Subcutaneous adipose tissue (tissue), 4 donors: Measurements from ENCODE around the gene HAPLN1. TPM values are rescaled to one million over a fixed set of nuclear protein-coding genes. Genes with fewer than 3 reads are reported as not detected.

Experiments
- total RNA-seq, 4 donors: library from RNA; depleted of rRNA; stranded (reverse); fragments of >200 nt; gene quantifications; one replicate each; pipeline ENCODE4 v1.1.0, GENCODE V29; 2016
- TF ChIP-seq, protein P1 (sequence below): fragments of 450-650 bp; IDR thresholded peaks from one replicate; pipeline ENCODE4 v1.5.1; 2016; ENCODE audit warnings: low read depth, mild to moderate bottlenecking, control low read depth, antibody characterized with exemption, moderate library complexity

HAPLN1 gene
- total RNA-seq, 4 donors from 2014 or later: not detected

DNA sequence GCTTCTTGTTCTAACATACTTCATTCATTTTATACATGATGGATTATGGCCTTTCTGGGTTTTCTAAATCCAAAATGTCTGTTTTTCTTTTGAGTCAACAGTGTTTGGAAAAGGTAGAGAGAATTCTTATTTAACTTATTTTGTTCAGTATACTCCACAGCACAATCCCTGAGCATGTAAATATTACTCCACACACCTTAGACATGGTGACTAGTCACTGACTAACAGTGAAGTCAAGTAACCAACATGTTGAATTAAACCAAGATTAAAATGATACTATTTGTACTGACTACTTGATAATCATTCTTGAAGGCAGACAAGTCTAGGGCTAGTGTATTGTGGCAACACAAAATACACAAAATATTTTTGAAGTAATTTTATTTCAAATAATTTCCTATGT, 55.0 kb downstream of the HAPLN1 start:
- TF ChIP-seq, protein P1, sequence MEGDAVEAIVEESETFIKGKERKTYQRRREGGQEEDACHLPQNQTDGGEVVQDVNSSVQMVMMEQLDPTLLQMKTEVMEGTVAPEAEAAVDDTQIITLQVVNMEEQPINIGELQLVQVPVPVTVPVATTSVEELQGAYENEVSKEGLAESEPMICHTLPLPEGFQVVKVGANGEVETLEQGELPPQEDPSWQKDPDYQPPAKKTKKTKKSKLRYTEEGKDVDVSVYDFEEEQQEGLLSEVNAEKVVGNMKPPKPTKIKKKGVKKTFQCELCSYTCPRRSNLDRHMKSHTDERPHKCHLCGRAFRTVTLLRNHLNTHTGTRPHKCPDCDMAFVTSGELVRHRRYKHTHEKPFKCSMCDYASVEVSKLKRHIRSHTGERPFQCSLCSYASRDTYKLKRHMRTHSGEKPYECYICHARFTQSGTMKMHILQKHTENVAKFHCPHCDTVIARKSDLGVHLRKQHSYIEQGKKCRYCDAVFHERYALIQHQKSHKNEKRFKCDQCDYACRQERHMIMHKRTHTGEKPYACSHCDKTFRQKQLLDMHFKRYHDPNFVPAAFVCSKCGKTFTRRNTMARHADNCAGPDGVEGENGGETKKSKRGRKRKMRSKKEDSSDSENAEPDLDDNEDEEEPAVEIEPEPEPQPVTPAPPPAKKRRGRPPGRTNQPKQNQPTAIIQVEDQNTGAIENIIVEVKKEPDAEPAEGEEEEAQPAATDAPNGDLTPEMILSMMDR: no peak

DNA sequence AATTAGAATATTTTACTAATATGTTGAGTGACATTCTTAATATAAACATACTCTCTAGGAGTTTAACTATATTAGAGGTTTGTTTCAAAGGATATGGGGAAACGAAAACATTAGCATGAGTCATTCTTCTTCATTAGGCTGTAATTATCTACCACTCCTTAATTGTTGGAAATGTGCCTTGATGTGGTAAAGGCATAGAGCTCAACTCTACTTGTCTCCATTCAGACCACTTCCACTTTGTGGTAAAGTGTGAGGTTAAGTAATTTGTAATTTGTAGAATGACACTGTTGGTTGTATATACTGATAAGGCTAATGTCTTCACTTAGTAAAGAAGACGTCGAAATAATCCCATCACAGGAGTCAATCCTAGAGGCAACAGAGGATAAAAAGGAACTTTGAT, 58.1 kb downstream of the HAPLN1 start:
- TF ChIP-seq, protein P1: no peak

DNA sequence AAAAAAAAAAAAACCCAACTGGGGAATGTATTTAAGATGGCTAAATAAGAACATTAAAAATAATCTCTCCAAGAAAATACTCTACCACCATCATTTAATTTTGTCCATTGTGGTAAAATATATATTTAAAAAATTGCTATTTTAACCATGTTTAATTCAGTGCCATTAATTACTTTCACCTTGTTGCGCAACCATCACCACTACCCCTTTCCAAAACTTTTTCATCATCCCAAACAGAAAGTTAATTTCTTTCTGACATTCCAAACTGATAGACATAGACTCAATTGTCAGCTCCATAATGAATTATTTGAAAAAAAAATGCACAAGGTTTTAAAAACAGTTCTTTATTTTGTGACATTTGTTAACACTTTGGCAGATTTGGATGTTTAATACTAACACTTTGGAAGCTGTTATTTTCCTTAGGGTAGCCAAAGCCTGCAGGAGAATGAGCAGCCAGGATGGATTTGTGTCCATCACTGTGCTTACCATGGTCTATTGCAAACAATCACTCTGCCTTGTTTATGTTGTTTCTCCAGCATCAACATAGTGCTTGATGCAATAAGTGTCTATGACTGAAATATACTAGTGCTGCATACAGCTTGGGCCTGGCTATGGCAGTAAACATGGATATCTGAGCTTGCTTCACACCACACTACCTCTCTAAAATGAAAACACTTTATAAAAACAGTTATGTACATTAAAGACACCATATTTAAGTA, 62.7 kb downstream of the HAPLN1 start:
- TF ChIP-seq, protein P1: no peak

DNA sequence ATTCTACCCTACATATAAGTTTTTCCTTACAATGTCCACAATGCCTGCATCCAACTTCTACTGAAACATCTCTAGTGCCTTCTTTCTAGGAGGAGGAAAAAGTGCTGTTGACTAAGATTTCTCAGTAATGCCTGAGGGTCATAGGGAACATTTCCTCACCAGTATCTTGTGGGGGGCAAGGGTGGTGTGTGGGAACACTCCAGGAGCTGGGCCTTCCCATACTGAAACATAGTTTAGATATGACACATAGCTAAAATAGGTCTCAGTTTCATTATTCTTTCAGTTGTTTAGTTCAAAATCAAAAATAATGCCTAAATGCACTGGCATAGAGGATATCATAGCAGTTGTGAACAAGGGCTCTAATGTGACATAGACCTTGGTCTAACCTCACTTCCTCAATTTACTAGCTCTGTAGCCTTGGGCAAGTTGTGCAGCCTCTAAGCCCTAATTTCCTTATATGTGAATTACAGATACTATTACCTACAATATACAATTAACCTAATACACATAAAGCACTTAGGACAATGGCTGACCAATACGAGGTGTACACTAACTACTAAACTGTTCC, 66.1 kb downstream of the HAPLN1 start:
- TF ChIP-seq, protein P1: no peak

DNA sequence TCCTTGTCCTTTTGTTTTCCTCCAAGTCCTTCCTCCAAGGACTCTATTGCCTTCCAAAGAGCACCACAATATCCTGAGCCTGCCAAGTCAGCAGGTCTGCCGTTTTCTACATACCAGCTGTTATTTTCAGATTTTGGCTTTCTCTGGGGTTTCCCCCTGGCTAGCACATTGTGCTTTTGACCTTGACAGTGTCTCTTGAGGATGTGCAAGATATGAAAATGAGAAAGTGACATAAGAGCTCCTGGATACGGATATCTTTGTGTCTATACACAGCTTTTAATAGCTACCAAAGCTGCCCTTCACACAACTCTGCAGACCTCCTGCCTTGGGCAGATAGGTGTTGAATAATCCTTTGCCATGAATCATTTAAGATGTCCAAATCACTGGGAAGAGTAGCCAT, 67.0 kb downstream of the HAPLN1 start:
- TF ChIP-seq, protein P1: no peak

DNA sequence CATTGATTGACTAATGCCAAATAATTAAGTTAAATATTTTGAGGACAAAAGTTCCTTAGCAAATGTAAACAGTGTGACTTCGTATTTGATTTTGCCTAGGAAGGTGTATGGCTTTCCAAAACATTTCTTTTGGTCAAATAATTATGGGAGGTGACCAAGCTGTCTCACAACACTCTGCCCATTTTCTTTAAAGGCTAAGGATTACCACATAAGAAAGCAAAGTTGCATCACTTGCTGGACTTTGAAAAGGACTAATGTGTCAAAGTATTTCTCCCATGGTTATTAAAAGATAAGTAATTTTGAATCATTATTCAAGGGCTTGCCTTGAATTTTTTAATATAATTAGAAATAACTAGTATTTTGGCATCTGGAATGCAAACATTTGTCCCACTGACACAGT, 74.7 kb downstream of the HAPLN1 start:
- TF ChIP-seq, protein P1: no peak

DNA sequence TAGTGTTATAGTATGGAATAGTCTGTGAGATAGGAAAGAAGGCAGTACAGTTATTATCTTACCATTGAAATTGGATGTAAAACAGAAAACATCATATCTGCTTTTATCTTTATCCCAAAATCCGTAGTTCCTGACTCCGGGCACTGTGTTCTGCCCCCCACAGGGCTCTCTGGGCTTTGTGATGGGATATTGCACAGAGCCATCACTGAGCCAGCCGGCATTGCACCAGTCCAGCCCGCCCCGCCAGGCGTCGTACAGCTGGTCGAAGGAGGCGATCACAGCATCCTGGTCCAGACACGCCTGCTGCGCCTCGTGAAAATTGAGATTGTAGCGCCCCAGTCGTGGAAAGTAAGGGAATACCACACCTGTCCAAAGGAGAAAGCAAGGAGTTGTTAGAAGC, 76.4 kb downstream of the HAPLN1 start:
- TF ChIP-seq, protein P1: no peak
